Fibroblast of pulmonary artery (primary cell): ENCODE data around the gene RNF224.

Experiments
- DNase-seq: peaks from one replicate; pipeline ENCODE4 v3.0.0-alpha.2; 2010; ENCODE audit warnings: low read depth
- H3K4me3 ChIP-seq: replicated peaks from 2 replicates; pipeline ENCODE4 v1.5.1; 2011; ENCODE audit warnings: low read depth, mild to moderate bottlenecking, control low read depth, low read length, moderate library complexity
- CTCF ChIP-seq: IDR thresholded peaks from 2 replicates; pipeline ENCODE4 v1.5.1; 2011; ENCODE audit warnings: mild to moderate bottlenecking, control low read depth, low read length, inconsistent platforms; ENCODE audit errors: missing control alignments

RNF224 gene

GRCh38 chr9:137218212-137218753 is 9.0 kb upstream of the RNF224 start:
- H3K4me3 ChIP-seq, result no peak overlapping the region
- DNase-seq, result no peak
- no peak for TF ChIP-seq CTCF

DNA sequence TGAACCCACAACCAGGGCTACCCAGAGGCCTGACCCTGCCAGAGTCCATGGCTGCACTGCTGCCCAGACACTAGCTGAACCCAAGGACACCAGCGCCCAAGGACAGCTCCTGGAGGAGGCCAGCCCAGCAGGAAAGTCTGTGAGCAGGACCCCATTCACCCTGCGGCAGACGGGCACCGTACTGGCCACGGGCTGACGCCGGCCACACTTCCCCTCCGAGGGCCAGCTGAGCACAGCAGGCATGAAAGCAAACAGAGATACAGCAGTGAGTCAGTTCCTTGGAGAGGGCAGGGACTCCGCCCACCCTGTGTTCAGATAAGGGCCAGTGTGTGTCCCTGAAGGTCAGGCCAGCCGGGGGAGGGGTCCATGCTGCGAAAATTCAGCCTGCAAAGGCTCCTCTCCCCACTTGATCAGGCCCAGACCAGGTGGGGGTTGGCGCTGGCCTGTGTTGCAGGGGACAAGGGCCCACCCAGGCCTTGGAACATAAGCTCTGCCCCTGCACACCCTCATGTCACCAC is 8.5 kb upstream of the RNF224 start:
- TF ChIP-seq CTCF, result no peak
- H3K4me3 ChIP-seq, result no peak overlapping the region
- DNase-seq, result peak; percentile 60

DNA sequence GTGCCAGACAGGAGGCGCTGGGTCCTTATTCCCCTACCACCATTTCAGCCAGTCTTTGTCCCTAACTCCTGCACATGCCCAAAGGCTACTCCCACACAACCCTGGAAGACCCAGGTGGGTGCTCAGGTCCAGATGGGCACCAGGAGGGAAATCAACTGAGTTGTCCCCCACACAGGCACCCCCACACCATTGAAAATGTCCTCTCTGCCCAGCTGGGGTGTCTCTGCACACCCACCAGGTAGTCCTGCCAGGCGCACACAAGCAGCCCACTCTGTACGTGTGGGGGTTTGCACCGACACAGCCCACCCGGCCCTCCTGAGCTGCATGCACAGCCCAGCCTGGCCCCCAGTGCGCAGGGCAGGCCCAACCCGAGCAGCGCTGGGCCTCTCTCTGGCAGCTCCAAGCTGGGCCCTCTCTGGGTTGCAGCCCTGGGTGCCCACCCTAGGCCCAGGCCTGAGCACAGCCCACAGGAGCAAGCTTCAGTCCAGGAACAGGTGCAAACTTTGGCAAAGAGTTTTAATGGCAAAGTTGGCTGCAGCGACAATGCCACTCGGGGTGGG is 7.5 kb upstream of the RNF224 start:
- no peak for DNase-seq
- TF ChIP-seq CTCF, result no peak
- no peak overlapping the region for H3K4me3 ChIP-seq

- TF ChIP-seq CTCF, result no peak
- DNase-seq, result no peak
- no peak overlapping the region for H3K4me3 ChIP-seq
Observed at GRCh38 chr9:137220317-137221094, 6.8 kb upstream of the RNF224 start.

GRCh38 chr9:137221095-137221505 is 6.2 kb upstream of the RNF224 start:
- no peak for DNase-seq
- no peak for TF ChIP-seq CTCF
- no peak overlapping the region for H3K4me3 ChIP-seq

DNA sequence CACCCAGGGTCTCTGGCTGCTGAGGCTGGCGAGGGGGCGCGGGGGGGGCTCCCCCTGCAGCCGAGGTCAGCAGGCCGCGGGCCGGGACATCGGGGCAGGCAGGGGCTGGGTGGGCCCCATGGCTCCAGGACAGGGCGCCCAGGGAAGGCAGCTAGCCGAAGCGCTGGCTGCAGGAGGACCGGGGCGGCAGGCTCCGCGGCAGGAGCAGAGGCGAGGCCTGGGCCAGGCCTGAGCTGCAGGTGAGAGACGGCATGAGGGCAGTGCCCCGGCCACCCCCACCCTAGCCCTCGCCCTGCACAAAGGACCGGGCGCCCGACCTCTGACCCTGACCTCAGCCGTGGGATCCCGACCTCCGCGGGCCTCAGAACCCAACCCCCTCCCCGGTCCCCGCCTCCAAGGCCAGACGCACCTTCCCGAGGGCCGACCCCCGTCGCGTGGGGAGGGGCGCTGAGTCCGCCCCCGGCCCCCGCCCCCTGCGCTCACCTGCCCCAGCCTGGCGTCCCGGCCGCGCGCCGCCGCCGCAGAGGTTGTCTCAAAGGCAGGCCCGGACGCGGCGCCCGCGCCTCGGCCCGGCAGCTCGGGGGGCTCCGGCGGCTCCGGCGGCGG is 5.7 kb upstream of the RNF224 start:
- no peak for TF ChIP-seq CTCF
- DNase-seq, result no peak
- H3K4me3 ChIP-seq, result no peak overlapping the region
